ENCODE measurements around the gene KRTAP20-2. TPM values are rescaled to one million over a fixed set of nuclear protein-coding genes. Genes with fewer than 3 reads are reported as not detected.

KRTAP20-2 gene
- not detected for total RNA-seq

DNA sequence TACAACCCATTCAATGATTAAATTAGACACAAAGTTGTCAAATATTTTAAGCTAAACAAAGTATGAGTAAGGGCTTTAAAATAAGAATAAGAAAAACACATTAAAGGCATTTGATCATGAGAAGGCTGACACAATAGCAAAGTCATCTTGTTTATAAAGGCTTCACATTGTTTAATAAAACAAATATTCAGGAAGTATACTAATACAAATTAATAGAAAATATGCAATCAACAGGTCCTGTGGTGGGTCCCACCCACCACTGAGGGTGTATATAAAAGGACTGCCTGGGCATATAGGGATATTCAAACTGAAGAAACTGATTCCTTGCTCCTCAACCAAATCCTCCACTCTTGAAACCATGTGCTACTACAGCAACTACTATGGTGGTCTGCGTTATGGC, at the start of gene KRTAP20-2:
Gene KRTAP20-2, plus strand, starts transcription at position 301 of the 400 bp plus-strand sequence. Its CDS starts 58 bp downstream, at position 359.
- no peaks in the 10 kb centered on the region for H3K4me1 ChIP-seq
- no peaks in the 10 kb centered on the region for H3K27me3 ChIP-seq
- DNase-seq (ENCODE audit: low spot score), result no peak
- no peak for TF ChIP-seq CTCF (IDR thresholded peaks at IDR 0.05)
- H3K4me3 ChIP-seq, result no peak within 1 kb of the TSS
- H3K27ac ChIP-seq, result no peak within 1 kb of the TSS
- H3K36me3 ChIP-seq, result no peaks in the 10 kb centered on the region
- H3K9me3 ChIP-seq, result no peaks in the 10 kb centered on the region

DNA sequence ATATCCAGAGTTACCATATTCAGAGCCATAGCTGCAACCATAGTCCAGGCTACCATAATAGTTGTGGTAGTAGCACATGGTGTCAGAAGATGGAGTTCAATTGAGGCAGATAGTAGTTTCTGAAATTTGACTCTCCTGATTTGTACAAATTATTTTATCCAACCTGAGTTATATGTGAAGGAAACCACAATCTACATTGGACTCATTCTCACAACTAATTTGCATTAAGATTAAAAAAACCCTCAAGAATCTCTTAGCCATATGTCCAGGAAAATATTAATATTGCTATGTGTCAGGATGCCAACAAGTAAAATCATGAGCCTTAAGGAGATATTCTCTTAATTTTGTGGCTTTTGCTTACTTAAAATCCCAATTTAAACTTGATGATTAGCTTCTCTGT, 44.7 kb upstream of the KRTAP20-2 start, which contains the start of gene KRTAP22-2:
Gene KRTAP22-2, minus strand, starts transcription at position 101 of the 400 bp plus-strand sequence.
- no peak for TF ChIP-seq CTCF (IDR thresholded peaks at IDR 0.05)
- DNase-seq (ENCODE audit: low spot score), result no peak
- no peaks in the 10 kb centered on the region for H3K4me1 ChIP-seq
- no peak within 1 kb of the TSS for H3K27ac ChIP-seq
- H3K36me3 ChIP-seq, result no peaks in the 10 kb centered on the region
- no peaks in the 10 kb centered on the region for H3K27me3 ChIP-seq
- H3K4me3 ChIP-seq, result no peak within 1 kb of the TSS
- no peaks in the 10 kb centered on the region for H3K9me3 ChIP-seq

GRCh38 chr21:30592140-30592539, 42.9 kb upstream of the KRTAP20-2 start, which contains the start of gene KRTAP6-3:
Gene KRTAP6-3 (plus strand): TSS chr21:30592440. CDS start chr21:30592446, 6 bp downstream.
- no peaks in the 10 kb centered on the region for H3K9me3 ChIP-seq
- H3K4me1 ChIP-seq, result no peaks in the 10 kb centered on the region
- H3K27me3 ChIP-seq, result no peaks in the 10 kb centered on the region
- H3K27ac ChIP-seq, result no peak within 1 kb of the TSS
- no peak for DNase-seq (ENCODE audit: low spot score)
- no peak within 1 kb of the TSS for H3K4me3 ChIP-seq
- TF ChIP-seq CTCF (IDR thresholded peaks at IDR 0.05), result no peak
- H3K36me3 ChIP-seq, result no peaks in the 10 kb centered on the region

GRCh38 chr21:30598802-30599201, 36.2 kb upstream of the KRTAP20-2 start, which contains the start of gene KRTAP6-2:
Gene KRTAP6-2 (minus strand): TSS chr21:30598902. CDS start chr21:30598874, 28 bp downstream.
- H3K4me1 ChIP-seq, result no peaks in the 10 kb centered on the region
- no peak within 1 kb of the TSS for H3K27ac ChIP-seq
- TF ChIP-seq CTCF (IDR thresholded peaks at IDR 0.05), result no peak
- H3K4me3 ChIP-seq, result no peak within 1 kb of the TSS
- DNase-seq (ENCODE audit: low spot score), result no peak
- H3K9me3 ChIP-seq, result no peaks in the 10 kb centered on the region
- no peaks in the 10 kb centered on the region for H3K36me3 ChIP-seq
- no peaks in the 10 kb centered on the region for H3K27me3 ChIP-seq

GRCh38 chr21:30600787-30601186, 34.2 kb upstream of the KRTAP20-2 start, which contains the start of gene KRTAP22-1:
Gene KRTAP22-1 (plus strand): TSS chr21:30601087.
- Histone ChIP-seq H3K4me1 (no peaks in the 10 kb centered on the region), H3K9me3 (no peaks in the 10 kb centered on the region), H3K36me3 (no peaks in the 10 kb centered on the region), H3K4me3 (no peak within 1 kb of the TSS), H3K27me3 (no peaks in the 10 kb centered on the region), H3K27ac (no peak within 1 kb of the TSS)
- DNase-seq (ENCODE audit: low spot score), result no peak
- TF ChIP-seq CTCF (IDR thresholded peaks at IDR 0.05), result no peak

DNA sequence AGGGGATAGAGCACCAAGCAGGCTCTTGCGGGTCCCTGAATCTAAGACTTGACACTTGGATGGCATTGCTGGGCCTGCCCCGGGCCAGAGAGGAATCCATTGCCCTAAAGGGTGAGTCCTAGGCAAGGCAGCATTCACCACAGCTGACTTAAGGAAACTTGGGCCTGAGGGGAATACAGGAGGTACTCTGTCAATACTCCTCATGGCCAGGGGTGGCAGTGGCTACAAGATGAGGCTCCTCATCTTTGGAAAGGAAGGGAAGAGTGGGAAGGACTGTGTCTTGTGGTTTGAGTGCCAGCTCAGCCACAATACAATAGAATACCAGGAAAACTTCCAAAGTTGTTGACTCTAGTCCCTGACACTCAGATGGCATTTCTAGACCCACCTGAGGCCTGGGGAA, 29.0 kb upstream of the KRTAP20-2 start:
- Histone ChIP-seq H3K27ac (no peak overlapping the region), H3K9me3 (no peaks in the 10 kb centered on the region), H3K27me3 (no peaks in the 10 kb centered on the region), H3K4me1 (no peaks in the 10 kb centered on the region), H3K4me3 (no peak overlapping the region), H3K36me3 (no peaks in the 10 kb centered on the region)
- no peak for TF ChIP-seq CTCF (IDR thresholded peaks at IDR 0.05)
- DNase-seq (ENCODE audit: low spot score), result no peak

Data from right atrium auricular region (tissue), 2 donors.